GM10248 (cell line): ENCODE measurements around the gene MEOX2.

Source experiments
- CTCF ChIA-PET: fragments of 300-600 bp; sonication (Branson Sonifier 250); formaldehyde crosslinking; extraction: SDS; loops from one replicate; lab custom pipeline; 2021; ENCODE audit warnings: antibody characterized with exemption; lab: Yijun Ruan, JAX
- POLR2A ChIA-PET: fragments of 350-650 bp; sonication (Branson Sonifier 250); formaldehyde crosslinking; extraction: SDS; loops from one replicate; lab custom pipeline; 2020; ENCODE audit warnings: antibody characterized with exemption; lab: Yijun Ruan, JAX
- DNase-seq: peaks from one replicate; pipeline ENCODE4 v3.0.0; 2012; ENCODE audit errors: extremely low spot score
- TF ChIP-seq, protein P1 (sequence below): IDR thresholded peaks from 2 replicates; pipeline ENCODE4 v1.5.1; 2012; ENCODE audit warnings: mild to moderate bottlenecking, low read depth; ENCODE audit errors: extremely low read depth, missing control alignments, control extremely low read depth

The MEOX2 gene

DNA sequence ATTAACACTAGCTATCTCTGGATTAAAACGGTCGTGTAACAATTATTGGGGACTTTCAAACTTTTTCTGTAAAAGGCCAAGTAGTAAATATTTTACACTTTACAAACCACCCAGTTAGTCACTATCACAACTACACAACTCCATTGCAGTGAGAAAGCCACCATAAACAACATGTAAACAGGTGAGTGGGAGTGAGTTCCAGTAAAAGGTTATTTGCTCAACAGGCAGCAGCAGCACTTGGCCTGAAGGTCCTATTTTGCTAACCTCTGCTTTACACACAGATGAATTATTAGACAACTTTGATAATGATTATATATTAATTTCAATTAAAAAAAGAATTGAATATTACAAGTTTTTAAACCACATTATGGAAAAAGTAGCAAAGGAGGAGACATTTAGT, 108.9 kb downstream of the MEOX2 start:
- ChIA-PET POLR2A (no interaction called here), CTCF (no interaction called here)
- TF ChIP-seq, protein P1, sequence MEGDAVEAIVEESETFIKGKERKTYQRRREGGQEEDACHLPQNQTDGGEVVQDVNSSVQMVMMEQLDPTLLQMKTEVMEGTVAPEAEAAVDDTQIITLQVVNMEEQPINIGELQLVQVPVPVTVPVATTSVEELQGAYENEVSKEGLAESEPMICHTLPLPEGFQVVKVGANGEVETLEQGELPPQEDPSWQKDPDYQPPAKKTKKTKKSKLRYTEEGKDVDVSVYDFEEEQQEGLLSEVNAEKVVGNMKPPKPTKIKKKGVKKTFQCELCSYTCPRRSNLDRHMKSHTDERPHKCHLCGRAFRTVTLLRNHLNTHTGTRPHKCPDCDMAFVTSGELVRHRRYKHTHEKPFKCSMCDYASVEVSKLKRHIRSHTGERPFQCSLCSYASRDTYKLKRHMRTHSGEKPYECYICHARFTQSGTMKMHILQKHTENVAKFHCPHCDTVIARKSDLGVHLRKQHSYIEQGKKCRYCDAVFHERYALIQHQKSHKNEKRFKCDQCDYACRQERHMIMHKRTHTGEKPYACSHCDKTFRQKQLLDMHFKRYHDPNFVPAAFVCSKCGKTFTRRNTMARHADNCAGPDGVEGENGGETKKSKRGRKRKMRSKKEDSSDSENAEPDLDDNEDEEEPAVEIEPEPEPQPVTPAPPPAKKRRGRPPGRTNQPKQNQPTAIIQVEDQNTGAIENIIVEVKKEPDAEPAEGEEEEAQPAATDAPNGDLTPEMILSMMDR = no peak
- DNase-seq = no peak

- CTCF ChIA-PET = no interaction called here
- TF ChIP-seq, protein P1 = no peak
- POLR2A ChIA-PET = no interaction called here
- no peak for DNase-seq
Observed at GRCh38 chr7:15571301-15571878, 115.1 kb downstream of the MEOX2 start.

- ChIA-PET POLR2A (no interaction called here), CTCF (interaction anchor here (1.0 kb wide), 1 partner anchor 8 kb away, joined by 3 read pairs; no protein-coding TSS in a partner anchor)
- DNase-seq = no peak
- TF ChIP-seq, protein P1 = no peak
Observed at GRCh38 chr7:15567652-15568051, 118.8 kb downstream of the MEOX2 start.

DNA sequence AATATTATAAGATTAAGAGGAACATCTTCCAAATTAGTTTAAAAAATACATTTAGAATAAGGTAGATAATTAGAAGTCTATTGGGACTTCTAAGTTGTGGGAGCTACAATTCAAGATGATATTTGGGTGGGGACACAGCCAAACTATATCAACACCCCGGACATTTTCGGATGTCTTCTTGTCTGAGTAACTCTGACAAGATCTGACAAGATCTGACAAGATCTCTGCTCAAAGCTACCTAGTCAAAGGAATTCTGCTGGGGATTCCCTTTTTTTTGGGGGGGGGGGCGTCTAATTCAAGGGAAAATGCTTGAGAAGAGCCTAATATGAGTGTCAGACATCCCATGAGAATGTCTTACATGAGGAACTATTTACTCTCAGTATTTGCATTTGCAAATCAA, 119.4 kb downstream of the MEOX2 start:
- DNase-seq = no peak
- ChIA-PET CTCF (interaction anchor here (1.0 kb wide), 1 partner anchor 9 kb away, joined by 3 read pairs; no protein-coding TSS in a partner anchor), POLR2A (no interaction called here)
- TF ChIP-seq, protein P1 = no peak

GRCh38 chr7:15566476-15566875, 120.0 kb downstream of the MEOX2 start:
- TF ChIP-seq, protein P1 = no peak
- CTCF ChIA-PET = no interaction called here
- no peak for DNase-seq

DNA sequence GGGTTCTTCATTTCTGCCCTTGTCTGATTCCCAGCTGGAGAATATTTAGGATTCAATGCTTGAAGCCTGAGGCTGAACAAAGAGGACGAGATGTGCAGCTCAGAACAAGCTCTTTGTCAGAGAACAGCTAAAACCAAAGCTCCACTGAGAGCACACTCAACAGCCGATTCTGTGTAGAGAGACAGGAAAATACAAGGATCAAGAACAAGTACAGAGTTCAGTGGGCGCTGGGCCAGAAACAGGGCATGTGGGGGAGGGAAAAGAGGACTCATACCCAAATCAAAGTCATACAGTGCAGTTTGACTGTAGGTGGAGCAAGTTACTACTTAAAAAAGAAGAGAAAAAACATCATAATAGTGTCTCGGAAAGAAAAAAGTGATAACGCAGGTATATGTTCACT, 124.6 kb downstream of the MEOX2 start, which contains the start of gene AGMO:
Gene AGMO (minus strand): TSS at position 181 of the 400 bp plus-strand sequence.
- DNase-seq = no peak
- POLR2A ChIA-PET = no interaction called here
- TF ChIP-seq, protein P1 = no peak
- CTCF ChIA-PET = interaction anchor here (1.4 kb wide), 1 partner anchor 11 kb away, joined by 3 read pairs; no protein-coding TSS in a partner anchor

More at GRCh38 chr7:15566476-15566875, 120.0 kb downstream of the MEOX2 start:
- POLR2A ChIA-PET = no interaction called here
